NCI-H146 treated with DMSO at 0.1 percent for 48 hours (cell line): Measurements from ENCODE around the gene ETFB.

ENCODE experiments used
- DNase-seq: peaks from one replicate; lab custom pipeline; 2025; ENCODE audit not compliant: unreplicated experiment; lab: John Stamatoyannopoulos, UW

The ETFB gene

DNA sequence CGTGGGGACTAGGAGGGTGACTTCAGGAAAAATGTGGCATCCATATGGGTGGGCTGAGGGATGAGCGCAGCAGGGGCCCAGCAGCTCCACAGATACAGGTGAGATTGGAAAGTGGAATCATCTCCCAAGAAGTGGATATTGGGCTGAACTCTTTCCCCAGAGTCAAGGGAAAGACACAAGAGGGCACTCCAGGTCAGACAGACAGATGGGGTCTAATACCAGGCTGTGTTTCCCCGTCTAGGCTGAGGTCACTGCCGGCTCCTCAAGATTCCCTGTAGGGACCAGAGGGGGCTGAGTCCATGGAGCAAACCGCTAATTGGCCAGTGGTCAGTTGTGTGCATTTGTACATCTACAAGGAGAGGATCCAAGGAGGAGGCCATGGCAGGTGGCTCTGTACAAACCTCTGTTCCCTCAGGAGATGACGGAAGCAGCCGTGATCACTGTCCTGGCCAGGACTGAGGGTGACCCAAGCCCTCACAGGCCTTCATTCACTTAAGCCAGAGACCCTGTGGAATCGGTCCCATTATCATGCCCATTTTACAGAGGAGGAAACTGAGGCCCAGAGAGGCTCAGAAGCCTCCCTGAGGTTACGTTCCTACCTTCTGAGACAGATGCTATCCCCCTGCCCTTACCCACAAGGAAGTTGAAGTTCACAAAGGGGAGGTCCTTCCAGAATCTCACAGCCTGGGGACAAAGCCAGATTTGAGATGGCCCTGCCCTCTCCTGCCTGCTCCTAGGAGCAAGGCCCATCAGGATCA, 69.7 kb downstream of the ETFB start:
- no peak for DNase-seq

DNA sequence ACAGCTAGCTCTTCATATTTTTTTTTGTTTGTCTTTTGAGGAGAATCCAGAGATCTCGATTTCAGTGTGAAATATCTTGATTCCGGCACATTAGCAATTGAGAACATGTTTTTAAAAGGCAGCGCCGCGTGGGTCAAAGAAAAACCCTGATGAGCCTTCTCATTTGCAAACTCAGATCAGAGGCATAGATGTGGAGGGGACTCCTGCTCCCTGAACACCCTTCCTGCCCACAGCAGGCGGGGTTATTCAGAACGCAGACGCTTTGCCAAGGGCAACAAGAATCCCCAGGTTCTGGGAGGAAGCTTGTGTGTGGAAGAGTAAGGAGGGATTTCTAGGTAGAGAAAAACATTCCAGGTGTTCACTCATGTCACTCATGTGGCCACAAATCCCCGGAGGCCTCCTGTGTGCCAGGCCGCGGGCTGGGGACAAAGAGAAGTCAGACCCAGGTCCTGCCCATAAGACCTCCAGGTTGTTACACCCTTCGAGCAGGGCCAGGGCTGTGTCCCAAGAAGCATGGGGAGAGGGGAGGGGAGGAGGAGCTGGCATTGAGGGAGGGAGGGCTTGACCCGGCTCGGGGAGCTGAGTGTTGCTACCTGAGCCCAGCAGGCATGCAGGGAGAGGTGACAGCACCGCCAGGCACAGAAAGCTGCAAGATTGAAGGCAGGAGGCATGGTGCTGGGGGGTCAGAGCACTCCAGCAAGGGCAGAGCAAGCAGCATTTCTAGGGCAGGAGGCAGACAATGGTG, 70.6 kb downstream of the ETFB start:
- no peak for DNase-seq
